HG03457 (cell line): Measurements from ENCODE around the gene TRIM44.

Source experiments
- ATAC-seq: cut with Tn5 transposase; IDR thresholded peaks from one replicate; pipeline ENCODE4 v1.9.1; 2021; ENCODE audit warnings: moderate number of reproducible peaks; ENCODE audit not compliant: unreplicated experiment

Gene TRIM44

DNA sequence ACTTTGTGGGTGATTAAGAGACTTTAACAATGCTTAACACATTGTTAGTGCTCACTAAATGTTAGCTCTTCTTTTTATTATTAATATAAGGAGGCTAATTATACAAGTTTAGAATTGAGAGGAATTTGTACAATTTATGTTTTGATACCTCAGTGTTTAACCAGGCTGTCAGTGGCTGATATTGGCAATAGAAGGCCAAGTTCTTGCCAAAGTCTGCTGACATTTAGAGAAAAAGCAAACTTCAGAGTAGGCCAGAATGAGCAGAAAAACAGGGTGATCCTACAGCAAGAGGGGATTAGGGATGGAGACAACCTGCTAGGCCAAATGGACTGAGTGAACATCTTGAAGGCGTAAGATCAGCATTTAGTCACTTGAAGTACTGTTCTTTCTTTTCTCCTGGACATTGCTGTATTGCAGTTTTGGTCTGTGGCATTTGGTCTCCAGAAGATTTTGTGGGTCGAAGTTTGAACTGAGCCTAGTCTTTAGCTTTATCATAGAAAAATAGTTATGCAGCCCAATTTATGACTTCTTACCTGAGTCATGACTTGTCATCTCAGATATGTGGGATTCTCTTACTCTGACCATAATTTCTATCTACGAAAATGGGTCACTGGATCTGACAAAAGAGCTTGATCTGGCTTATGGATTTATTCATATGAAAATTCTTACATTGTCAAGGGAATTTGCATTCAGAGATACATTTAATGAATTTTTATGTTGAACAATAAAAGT lies 9.0 kb downstream of the TRIM44 start:
- ATAC-seq: no peak

DNA sequence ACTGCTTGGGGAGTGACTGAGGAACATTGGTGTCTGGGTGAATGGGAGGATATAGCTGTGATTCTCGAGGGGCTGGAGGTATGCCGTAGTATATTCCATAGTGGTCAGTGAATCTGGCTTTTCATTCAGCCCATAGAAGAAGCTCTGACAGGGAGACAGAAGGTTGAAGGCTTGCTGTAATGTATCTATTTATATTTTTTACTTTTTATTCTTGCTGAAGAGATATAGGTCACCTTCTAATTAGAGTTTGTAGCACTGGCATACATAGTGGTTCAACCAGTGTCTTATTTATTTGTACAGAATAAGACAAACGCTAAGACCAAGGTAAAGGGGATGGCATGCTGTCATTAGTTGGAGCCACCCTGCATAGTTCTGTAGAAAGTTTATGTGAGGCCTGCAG lies 10.0 kb downstream of the TRIM44 start:
- ATAC-seq: no peak

DNA sequence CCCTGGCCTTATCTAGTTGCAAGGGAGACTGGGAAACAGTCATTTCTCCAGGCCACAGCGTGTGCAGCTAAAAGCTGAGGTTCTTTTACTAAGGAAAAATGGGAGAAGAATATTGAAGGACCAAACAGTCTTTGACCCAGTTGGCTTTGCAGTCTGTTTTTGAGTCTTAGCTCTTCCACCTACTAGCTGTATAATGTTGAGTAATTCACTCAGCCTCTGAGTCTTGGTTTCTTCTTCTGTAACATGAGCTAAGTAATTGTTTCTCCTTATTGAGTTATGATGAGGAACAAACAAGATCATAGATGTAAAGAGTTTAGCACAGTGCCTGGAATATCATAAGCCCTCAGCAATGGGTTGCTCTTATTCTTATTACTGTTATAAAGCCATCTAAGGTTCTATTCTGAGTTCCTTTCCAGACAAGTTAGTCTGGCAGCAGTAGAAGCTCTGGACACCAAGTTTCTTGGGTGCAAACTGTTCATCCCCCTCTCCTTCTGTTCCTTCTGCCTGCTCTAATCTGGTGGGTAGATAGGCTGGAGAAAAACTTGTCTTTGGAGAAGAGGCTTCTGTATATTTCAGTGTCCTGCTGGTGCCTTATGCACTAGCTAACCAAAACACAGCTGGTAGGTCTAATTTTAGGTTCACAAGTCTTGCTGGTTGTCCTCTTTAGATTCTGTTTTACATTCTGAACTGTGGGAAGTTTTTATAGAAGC lies 13.5 kb downstream of the TRIM44 start:
- no peak for ATAC-seq

DNA sequence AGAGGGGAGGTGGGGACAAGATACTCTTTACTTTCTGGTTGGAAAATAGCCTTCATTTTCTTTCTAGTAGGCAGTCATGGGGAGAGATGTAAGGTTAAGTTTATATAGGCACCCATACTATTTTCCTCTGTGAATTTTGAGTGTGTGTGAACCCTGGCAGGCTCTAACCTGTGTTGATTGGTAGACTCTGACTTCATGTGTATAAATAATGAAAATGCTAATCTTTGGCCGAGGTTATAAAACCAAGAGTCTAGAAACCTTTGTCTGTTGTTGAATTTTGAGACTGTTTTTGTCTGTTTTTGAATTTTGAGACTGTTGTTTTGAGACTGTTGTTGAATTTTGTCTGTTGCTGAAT lies 14.0 kb downstream of the TRIM44 start:
- no peak for ATAC-seq

DNA sequence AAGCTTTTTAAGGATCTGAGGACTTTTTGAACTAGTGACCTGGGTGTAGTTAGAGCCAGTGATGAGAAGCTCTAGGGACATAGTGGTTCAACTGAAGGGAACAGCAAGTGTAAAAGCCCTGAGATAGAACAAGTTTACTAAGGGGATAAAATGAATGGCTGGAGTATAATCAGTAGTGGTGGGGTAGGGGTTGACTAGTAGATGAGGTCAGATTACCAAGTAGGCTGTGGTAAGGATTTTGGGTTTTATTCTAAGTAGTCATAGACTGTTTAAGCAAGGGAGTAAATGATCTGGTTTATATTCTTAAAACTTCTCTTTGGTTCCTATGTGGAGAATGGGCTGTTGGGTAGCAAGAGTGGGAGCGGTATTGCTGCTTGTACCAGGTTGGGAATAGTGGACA lies 15.3 kb downstream of the TRIM44 start:
- ATAC-seq: no peak

DNA sequence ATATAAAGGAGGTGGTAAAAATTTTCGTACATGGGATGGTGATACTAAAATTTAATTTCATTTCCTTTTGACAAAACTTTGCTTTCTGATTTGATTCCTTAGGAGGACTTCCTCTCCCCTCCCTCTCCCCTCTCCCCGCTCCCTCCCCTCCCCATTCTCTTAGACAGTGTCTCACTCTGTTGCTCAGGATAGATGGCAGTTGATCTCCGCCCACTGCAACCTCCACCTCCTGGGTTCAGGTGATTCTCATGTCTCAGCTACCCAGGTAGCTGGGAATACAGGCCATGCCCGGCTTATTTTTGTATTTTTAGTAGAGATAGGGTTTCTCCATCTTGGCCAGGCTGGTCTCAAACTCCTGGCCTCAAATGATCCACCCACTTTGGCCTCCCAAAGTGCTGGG lies 15.9 kb downstream of the TRIM44 start:
- ATAC-seq: no peak

DNA sequence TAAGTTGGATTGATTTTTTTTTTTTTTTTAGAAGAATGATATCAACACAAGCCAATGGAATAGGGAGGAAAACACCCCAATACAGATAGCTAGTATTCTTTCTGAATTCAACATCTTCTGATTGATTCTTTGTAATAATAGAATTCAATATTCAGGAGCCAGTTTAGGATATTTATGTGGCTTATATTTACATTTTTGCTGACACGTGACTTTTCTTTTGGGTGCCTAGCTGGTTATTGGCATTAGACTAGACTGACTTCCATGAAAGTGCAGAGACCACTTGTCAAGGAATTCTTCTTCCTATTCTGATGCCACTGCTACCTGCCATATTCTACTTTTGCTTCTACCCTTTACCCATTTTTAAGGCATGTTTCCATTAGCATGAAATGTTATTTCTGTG lies 16.4 kb downstream of the TRIM44 start:
- no peak for ATAC-seq

DNA sequence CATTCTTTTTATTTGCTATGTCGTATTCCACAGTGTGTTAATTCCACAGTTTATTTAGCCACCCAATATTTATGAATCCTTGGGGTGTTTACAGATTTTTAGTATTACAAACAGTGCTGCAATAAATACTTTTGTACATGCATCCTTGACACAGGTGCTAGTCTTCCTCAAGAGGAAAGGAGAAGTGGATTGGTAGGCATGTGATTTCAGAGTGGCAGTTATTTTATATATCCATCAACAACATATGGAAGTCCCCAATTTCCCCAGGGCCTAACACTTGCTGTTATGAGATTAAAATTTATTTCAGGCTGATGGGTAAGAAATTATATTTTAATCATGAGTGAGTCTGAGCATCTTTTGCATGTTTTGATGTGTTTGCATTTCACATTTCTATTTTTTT lies 17.9 kb downstream of the TRIM44 start:
- no peak for ATAC-seq

DNA sequence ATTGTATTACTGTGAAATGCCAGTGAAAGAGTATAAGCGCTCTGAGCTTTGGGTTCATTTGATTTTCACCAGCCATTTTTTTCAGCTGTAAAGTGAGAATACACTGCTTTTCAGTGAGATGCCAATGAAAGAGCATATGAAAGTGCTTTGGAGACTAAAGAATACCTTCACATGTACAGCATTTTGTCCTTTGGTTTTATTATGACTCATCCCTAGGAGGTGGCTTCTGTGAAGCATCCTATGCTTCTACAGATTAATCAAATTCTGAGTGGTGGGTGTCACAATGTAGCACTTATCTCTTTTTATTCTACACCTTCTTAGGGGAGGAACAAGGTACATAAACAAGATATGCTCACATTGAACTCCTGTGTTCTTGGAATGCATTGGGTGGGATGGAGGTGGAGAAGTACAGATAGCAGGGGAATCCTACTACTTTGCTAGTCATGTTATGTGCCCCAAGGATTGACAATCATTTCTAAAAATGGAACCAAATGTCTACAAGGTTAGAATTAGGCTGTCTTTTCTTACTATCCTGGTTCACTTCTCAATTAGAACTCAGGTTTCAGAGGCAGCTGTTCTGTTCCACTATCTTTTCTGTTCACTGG lies 18.7 kb downstream of the TRIM44 start:
- ATAC-seq: no peak

DNA sequence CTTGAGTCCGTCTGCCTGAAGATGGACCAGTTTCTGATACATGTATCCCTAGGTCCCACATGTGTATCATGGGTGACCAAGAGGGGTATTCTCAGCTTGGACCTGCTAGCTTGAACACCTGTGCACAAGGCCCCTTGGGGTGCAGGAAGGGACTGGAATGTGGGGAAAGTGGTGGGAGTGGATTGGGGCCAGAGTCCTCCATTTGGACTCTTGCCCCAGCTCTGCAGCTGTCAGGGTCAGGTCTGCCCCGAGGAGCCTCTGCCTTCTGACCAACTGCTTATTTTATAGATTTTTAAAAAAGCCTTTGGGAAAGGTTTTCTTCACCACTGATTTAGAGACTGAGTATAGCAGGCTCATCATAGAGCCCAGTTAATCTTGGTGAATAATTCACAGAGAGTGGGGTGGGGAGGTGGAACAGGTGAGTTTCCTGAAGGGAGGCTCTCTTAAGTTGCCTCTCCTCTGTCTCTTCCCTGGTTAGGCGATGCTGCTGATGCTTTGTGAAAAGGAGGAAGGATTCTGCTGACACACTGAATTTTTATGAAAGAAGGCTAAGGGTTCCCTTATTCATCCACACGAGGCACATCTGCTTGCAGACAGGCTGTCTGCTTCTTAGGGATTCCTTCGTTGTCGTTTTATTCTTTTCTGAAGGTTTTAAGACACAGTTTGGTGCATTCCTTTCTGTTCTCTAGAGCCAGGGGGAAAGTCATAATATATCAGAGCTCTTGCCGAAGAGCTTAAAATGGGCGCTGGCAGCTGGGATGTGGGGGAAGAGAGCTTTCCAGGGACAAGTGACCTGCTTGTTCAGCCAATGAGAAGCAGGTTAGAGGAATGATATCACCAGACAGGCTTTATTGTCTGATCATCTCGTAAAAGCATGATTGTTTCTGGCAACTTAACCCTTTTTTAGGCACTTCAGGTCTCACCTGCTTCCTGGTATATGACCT lies 19.9 kb downstream of the TRIM44 start:
- no peak for ATAC-seq

DNA sequence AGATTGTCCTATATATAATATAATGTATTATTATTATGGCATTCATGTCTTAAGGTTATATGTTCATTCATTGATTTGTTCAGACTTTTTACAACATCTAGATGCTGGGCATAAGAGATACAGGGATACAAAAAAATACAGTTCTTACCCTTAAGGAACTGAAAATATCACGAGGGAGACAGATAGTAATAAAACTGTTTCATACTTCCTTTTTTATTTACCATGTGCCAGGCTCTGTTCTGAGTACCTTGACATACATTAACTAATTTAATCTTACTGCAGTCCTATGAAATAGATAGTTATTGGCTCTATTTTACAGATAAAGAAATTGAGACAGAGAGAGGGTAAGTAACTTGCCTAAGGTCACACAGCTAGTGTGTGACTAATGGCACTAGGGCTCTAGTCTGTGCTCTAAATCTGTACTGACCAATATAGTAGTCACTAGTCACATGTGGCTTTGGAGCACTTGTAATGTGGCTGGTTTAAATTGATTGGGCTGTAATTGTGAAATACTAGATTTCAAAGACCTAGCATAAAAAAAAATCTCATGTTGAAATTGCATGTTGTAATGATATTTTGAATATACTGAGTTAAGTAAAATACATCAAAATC lies 21.3 kb downstream of the TRIM44 start:
- ATAC-seq: peak; percentile 53

DNA sequence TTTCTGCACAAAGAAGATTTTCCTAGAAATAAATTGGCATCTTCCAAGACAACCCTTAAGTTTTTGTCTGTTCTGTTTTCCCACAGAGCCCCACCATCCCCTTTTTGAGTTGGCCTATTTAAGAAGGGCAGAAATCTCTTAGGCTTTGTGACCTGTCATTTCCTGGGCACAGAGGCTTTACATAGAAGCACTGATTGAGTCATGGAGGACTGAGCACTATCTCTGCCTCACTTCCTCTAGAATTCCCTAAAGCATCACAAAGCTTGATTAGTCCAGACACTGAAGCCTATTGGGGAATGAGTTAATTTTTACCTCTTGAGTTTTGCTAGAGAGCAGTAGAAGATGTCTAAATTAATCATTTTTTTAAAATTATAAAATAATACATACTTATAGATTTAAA lies 25.4 kb downstream of the TRIM44 start:
- no peak for ATAC-seq

DNA sequence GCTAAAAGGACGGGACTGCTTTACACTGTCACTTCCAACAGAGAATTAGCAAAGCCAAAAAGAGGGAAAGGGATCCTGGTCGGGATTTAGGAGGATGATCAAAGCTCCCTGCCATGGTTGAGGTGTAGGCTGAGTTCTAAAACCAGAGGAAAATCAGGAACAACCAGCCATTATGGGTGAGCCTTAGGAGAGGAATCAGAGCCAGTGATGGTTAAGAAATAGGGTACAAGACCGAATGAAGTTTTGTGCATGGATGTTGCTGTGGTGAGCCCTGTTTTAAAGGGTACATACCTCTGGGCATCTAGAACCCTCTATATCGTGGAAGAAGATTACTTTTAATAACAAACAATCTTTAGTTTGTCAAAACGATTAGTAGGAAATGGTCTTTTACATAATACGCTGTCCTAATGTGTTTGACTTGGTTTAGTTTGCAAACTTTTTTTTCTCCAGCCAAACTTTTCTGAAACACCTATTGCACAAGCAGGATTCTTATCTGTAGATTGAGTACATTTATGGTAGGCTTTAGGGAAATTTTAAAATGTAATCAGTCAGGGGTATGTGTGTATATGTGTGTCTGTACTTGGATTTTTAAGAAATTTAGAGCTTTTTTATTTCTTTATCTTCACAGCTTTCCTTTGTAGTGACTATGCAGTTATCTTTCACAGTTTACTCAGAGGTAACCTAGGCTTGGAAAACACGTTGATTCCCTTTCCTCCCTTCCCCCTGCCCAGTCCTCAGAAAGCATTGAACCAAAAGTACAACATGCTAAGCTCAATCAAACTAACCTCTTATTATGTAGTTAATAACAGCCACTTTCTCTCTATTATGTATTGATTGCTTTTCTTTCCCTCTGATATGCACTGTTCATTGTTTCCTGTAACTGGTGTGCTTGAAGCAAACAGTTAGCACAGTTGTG lies 26.8 kb downstream of the TRIM44 start:
- ATAC-seq: no peak

DNA sequence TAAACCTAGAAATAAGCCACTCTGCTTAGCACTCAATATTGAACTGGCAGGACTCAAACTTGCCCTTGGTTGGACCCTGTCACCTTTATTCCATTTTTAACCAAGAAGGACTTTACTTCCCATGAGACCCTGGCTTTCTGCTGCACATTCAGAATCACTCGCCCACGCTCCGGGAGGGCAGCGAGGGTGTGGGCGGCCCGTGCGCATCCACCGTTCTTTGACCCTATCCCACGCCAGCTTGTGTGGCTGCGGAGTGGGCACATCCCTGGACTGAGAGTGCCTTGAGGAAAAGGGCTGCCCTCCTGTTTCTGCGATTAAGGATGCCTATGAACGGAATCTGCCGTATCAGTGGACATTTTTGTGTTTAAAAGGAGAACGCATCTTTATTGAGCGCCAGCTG lies 39.6 kb downstream of the TRIM44 start:
- ATAC-seq: no peak

DNA sequence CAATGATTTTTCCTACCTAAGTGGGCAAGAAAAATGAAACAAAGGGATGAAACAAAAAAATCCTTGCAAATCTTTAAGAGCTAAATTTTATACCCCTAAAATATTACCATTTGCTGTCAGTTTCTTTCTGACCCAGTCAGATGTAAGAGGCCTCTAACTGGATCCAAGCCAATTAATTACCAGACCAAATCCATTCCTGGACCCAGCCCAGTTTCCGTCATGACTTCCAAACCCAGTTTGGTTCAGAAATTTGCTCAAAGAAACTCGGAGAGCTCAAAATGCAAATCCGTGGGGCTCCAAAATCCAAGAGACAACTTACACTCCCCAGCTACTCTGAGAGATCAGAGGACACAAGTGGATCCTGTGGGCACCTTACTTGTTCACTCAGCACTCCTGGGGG lies 46.8 kb downstream of the TRIM44 start:
- ATAC-seq: no peak

DNA sequence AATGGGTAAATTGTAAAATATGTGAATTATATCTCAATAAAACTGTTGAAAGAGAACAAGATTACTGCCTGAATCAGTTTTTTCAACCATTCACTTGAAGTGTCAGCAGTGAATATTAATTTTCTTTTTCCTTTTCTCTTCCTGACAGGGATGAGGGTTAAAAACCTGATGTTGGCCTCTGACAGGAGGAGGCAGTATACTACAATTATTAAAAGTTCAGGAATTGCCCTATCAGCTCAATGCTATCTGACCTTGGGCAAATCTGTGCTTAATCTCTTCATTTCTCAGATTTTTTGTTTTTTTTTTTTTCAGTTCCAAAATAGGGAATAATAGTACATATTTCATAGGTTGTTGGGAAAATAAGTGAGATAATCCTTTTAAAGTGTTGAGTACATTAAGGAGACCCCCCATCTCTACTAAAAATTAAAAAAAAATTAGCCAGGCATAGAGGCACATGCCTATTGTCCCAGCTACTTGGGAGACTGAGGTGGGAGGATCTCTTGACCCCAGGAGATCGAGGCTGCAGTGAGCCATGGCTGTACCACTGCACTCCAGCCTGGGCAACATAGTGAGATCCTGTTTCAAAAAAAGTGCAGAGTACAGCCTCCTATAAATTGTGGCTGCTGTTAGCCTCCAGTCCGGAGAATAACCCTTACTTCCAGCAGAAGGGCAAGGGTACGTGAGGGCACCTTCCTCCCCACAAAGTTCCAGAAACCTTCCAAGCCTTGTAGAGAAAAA lies 48.8 kb downstream of the TRIM44 start:
- ATAC-seq: no peak

DNA sequence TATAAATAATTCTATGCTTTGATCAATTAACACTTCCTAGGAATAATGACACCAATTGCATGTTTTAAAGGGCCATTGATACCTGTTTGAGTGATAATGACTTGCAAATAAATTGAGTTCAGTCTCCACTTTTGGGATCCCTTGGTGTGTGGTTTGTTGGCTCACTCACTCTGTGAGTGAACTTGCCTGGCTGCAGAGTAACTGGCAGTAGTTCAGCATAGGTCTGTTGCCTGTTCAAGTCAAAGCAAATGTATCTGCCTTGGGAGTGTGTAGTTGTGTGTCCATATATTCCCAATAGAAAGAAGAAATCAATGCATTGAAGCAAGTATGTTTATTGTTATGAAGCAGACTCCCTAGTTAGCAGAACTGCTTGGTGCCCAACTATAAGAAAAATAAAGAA lies 49.3 kb downstream of the TRIM44 start:
- no peak for ATAC-seq

DNA sequence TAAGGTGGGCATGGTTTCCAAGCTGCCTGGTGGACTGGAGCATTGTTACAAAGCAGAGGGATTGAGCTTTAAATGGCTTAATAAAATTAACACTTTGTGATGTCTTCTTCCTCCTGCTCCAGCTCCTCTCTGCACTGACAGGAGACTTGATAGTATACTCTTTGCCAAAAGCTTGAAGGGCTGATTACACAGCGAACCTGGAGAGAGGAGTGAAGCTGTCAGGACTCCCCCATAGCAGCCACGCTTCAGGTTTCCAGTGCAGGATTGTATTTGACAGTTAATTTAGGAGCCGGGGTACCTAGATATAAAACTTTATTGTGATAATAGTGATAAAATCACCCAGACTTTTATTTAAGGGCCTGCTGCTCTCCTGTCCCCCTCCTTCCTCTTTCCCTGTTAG lies 50.0 kb downstream of the TRIM44 start:
- no peak for ATAC-seq
